AG04450 (cell line): ENCODE results near the gene PSMB11. TPM values are rescaled to one million over a fixed set of nuclear protein-coding genes. Genes with fewer than 3 reads are reported as not detected.
"Not testable (repeated sequence)": the region's sequence is repeated elsewhere in the genome, so short reads cannot be mapped to it uniquely, and the experiment has no call there.

Experiments used
- CTCF ChIA-PET: fragments of 300-600, 350-600 bp; formaldehyde crosslinking; extraction: SDS; loops from one replicate; lab custom pipeline; 2022; ENCODE audit warnings: antibody characterized with exemption, inconsistent platforms; lab: Charles Lee
- POLR2A ChIA-PET: fragments of 350-600 bp; formaldehyde crosslinking; extraction: SDS; loops from one replicate; lab custom pipeline; 2021; ENCODE audit warnings: antibody characterized with exemption, inconsistent platforms; lab: Yijun Ruan, JAX
- DNase-seq: peaks from one replicate; pipeline ENCODE4 v3.0.0-alpha.2; 2011; ENCODE audit warnings: low read depth, low spot score
- H3K27ac ChIP-seq: one replicate; pipeline ENCODE4 v1.5.1; 2012; ENCODE audit warnings: low read depth, low read length, control low read depth
- H3K27me3 ChIP-seq: one replicate; pipeline ENCODE4 v1.6.0; 2012; ENCODE audit warnings: low read length; ENCODE audit not compliant: control insufficient read depth, insufficient read depth
- H3K4me3 ChIP-seq: 2 replicates; pipeline ENCODE4 v1.5.1; 2011; ENCODE audit warnings: mild to moderate bottlenecking, low read depth, low read length, control low read depth
- H3K9me3 ChIP-seq: 2 replicates; pipeline ENCODE4 v1.5.1; 2012; ENCODE audit warnings: low read length; ENCODE audit not compliant: control insufficient read depth, insufficient read depth
- polyA plus RNA-seq: library from polyadenylated mRNA; depleted of rRNA; stranded (reverse); fragments of >200 nt; gene quantifications from 2 replicates; pipeline ENCODE4 v1.2.3, GENCODE V29; 2011
- TF ChIP-seq, protein P1 (sequence below): IDR thresholded peaks from 2 replicates; pipeline ENCODE4 v1.5.1; 2011; ENCODE audit warnings: low read depth, low read length, control low read depth, inconsistent platforms

The PSMB11 gene
- polyA plus RNA-seq, 1 experiment, result not detected

DNA sequence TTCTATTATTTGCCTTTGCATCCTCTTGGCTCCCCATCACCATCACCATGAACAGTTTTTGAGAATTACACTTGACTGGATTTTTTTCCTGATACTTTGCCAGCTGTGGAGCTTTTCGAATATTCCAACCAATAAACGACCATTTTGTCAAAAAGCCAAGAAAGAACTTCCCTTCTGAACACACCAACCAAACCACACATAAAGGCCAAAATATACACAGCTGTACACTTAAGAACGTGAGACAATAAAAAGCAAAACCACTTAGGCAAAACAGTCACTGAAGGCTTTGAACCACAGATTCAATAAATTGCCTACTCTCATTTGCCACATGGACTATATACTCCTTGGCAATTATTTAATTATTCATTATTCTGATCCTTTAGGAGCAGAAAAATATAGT, 33.2 kb upstream of the PSMB11 start:
- TF ChIP-seq, protein P1, sequence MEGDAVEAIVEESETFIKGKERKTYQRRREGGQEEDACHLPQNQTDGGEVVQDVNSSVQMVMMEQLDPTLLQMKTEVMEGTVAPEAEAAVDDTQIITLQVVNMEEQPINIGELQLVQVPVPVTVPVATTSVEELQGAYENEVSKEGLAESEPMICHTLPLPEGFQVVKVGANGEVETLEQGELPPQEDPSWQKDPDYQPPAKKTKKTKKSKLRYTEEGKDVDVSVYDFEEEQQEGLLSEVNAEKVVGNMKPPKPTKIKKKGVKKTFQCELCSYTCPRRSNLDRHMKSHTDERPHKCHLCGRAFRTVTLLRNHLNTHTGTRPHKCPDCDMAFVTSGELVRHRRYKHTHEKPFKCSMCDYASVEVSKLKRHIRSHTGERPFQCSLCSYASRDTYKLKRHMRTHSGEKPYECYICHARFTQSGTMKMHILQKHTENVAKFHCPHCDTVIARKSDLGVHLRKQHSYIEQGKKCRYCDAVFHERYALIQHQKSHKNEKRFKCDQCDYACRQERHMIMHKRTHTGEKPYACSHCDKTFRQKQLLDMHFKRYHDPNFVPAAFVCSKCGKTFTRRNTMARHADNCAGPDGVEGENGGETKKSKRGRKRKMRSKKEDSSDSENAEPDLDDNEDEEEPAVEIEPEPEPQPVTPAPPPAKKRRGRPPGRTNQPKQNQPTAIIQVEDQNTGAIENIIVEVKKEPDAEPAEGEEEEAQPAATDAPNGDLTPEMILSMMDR, result no peak
- ChIA-PET POLR2A (no interaction called here), CTCF (interaction anchor here (0.6 to 4.0 kb wide), 6 partner anchors 14 to 69 kb away, joined by 3 to 53 read pairs (median 8); partner anchors contain the start of gene AJUBA)
- DNase-seq, result no peak
- H3K27ac ChIP-seq, result no peak overlapping the region
- H3K27me3 ChIP-seq, result no peaks in the 10 kb centered on the region
- H3K4me3 ChIP-seq, result no peak overlapping the region
- H3K9me3 ChIP-seq, result no peaks in the 10 kb centered on the region

DNA sequence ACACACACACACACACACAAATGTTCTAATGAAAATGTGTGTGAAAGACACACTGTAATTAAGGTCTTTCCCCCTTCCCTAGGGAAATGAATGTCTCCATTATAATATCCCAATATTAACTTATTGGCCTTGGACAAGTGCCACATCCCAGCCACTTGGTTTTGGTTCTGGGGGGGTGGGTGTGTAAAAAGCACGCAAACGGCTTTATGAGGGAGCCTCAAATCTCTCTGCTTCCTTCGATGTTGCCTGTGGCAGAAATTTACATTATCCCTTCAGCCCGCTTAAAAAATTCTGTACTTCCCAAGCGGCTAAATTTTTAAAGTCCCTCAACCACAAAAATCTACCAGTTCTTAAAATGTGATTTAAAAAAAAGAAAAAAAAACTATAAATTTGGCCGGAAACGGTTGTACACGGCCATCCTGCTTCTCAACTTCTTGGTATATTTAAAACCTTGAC, 32.5 kb upstream of the PSMB11 start:
- CTCF ChIA-PET, result interaction anchor here (1.3 to 4.0 kb wide), 4 partner anchors 14 to 59 kb away, joined by 6 to 53 read pairs (median 18); partner anchors contain the start of gene AJUBA
- POLR2A ChIA-PET, result no interaction called here
- no peak overlapping the region for H3K27ac ChIP-seq

GRCh38 chr14:23009939-23010726, 31.9 kb upstream of the PSMB11 start, which contains the start of gene C14orf93:
Gene C14orf93 (minus strand): TSS chr14:23010143. CDS start chr14:22999023, 11,120 bp downstream.
- H3K4me3 ChIP-seq, result peak within 1 kb of the TSS; percentile 57
- ChIA-PET POLR2A (no interaction called here), CTCF (interaction anchor here (1.4 to 1.7 kb wide), 2 partner anchors 24 to 59 kb away, joined by 4 to 7 read pairs; no protein-coding TSS in a partner anchor)
- TF ChIP-seq, protein P1, result no peak
- DNase-seq, result no peak
- H3K27ac ChIP-seq, result no peak within 1 kb of the TSS
- H3K27me3 ChIP-seq, result no peaks in the 10 kb centered on the region
- no peaks in the 10 kb centered on the region for H3K9me3 ChIP-seq

More for the DNA sequence above, 32.5 kb upstream of the PSMB11 start:
- TF ChIP-seq, protein P1, result no peak
- no peaks in the 10 kb centered on the region for H3K27me3 ChIP-seq
- H3K9me3 ChIP-seq, result no peaks in the 10 kb centered on the region
- H3K4me3 ChIP-seq, result peak overlapping the region; percentile 57
- no peak for DNase-seq

DNA sequence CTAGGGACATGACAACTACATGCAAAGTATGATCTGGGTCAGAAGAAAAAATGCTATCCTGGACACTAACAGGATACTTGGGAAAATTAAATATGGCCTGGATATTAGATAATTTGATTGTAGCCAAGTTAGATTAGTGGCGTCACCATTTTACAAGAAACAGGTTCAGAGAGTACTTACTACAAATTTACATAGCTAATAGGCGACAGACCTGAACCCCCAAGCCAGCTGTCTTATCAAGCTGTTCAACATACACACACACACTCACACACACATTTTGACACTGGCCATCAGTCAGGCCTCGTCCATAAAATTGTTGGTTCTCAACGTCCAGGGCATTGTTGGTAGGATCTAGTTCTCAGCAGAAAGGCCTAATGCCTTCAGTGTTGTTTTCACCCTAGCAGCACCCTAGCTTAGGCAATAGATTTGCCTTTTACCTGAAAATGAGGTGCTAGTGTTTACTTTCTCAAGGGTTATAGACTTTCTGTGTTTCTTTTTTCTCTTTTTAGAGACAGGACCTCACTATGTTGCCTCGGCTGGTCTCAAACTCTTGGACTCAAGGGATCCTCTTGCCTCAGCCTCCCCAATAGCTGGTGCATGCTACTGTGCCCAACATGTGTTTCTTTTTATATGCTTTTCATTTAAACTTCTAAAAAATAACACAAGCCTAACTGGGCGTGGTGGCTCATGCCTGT, 28.8 kb upstream of the PSMB11 start:
- no peaks in the 10 kb centered on the region for H3K9me3 ChIP-seq
- no peak overlapping the region for H3K27ac ChIP-seq
- CTCF ChIA-PET, result interaction anchor here (0.5 to 1.8 kb wide), 3 partner anchors 19 to 282 kb away, joined by 3 to 9 read pairs (median 5); no protein-coding TSS in a partner anchor
- DNase-seq, result no peak
- TF ChIP-seq, protein P1, result no peak
- H3K4me3 ChIP-seq, result no peak overlapping the region
- H3K27me3 ChIP-seq, result no peaks in the 10 kb centered on the region
- POLR2A ChIA-PET, result interaction anchor here (0.6 kb wide), 1 partner anchor 19 kb away, joined by 4 read pairs; no protein-coding TSS in a partner anchor

GRCh38 chr14:23013749-23014054, 28.3 kb upstream of the PSMB11 start:
- CTCF ChIA-PET, result interaction anchor here (1.6 to 1.8 kb wide), 2 partner anchors 19 to 27 kb away, joined by 5 to 9 read pairs; no protein-coding TSS in a partner anchor
- POLR2A ChIA-PET, H3K4me3 ChIP-seq, H3K27me3 ChIP-seq, H3K27ac ChIP-seq, H3K9me3 ChIP-seq, DNase-seq: not testable (repeated sequence)
